A549 treated with Mapracorat at 1 μM for 4 hours (cell line): ENCODE data around the gene PLAC9. TPM values are rescaled to one million over a fixed set of nuclear protein-coding genes. Genes with fewer than 3 reads are reported as not detected.

ENCODE experiments used
- total RNA-seq: library from RNA; stranded (reverse); fragments of 200-300 nt; extraction: Qiagen RNA extraction; gene quantifications from 5 replicates; pipeline ENCODE4 v1.2.3, GENCODE V29; 2022

PLAC9 gene
- 0.24 TPM in 1 of 5 replicates, not detected in the others for total RNA-seq

GRCh38 chr10:80132299-80133139 lies at the start of gene PLAC9:
Gene PLAC9 (plus strand): TSS chr10:80132730. CDS start chr10:80132763, 33 bp downstream.

Other genes with a start within 250 kb of the PLAC9 start
- gene SFTPD, start 183.6 kb upstream of the PLAC9 start, total RNA-seq, result 0.11 to 0.21 TPM (median 0.20 TPM) in 3 of 5 replicates, not detected in the others
- gene TMEM254, start 54.1 kb upstream of the PLAC9 start, total RNA-seq, result 18.2 to 23.6 TPM (median 20.7 TPM) in 5 replicates
- 164 to 224 TPM (median 207 TPM) in 5 replicates for gene ANXA11, start 72.8 kb downstream of the PLAC9 start, total RNA-seq
- gene MAT1A, start 156.9 kb downstream of the PLAC9 start, total RNA-seq, result 0.05 to 0.28 TPM (median 0.05 TPM) in 3 of 5 replicates, not detected in the others
- not detected in 5 replicates for gene DYDC1, start 224.0 kb downstream of the PLAC9 start, total RNA-seq
- gene DYDC2, start 224.1 kb downstream of the PLAC9 start, total RNA-seq, result 0.12 TPM in 1 of 5 replicates, not detected in the others